Stimulated activated CD8-positive, alpha-beta memory T cell treated with anti-CD3 and anti-CD28 coated beads, Interleukin-12 subunit alpha, Interleukin-12 subunit beta, amount 100 ng/mL, for 24 hours (primary cell): ENCODE measurements around the gene RDH13.
"Not testable (repeated sequence)": the region's sequence is repeated elsewhere in the genome, so short reads cannot be mapped to it uniquely, and the experiment has no call there.

ENCODE experiments used
- DNase-seq: peaks from one replicate; pipeline ENCODE4 v3.0.0-alpha.2; 2020; ENCODE audit errors: extremely low read depth

The RDH13 gene

DNA sequence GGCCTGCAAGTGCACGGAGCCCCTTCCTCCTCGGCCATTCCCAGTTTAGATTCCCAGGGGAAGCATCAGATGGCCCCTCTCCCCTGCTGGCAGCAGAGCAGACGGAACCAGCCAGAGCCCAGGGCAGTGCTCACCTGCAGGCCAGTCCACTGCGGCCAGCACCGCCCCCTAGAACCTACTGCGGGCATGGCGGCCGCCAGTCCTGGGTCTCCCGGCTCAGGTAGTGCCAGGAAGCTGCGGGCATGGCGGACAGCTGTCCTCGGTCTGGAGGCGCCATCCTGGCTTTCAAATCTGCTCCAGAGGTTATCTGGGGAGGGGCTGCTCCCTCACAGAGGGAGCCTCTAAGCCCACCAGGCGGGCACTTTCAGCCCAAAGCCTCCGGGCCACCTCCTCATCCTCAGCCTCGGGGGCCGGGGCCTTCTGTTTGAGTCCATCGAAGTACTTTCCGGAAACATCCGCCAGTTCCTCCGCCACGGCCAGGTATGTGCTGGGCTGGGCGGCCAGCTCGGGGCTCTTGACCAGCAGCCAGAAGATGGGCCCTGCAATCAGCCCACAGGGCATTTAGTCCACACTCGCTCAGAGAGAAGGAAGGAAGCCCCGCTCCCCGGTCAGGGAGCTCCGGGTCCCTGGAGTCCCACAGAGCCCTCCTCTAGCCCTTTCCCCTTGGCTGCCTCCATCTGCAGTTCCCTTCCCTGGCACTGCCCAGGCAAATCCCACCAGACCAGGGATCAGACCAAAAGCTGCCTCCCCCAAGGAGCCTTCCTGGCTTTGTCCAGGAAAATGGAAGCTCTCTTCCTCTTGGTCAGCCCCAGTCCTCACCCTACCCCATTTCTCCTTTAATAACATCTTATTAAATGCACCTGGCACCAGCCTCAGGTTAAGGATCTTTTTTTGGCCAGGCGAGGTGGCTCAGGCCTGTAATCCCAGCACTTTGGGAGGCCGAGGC lies 17.9 kb downstream of the RDH13 start:
- no peak for DNase-seq

GRCh38 chr19:55044286-55044685 lies 18.7 kb downstream of the RDH13 start:
- DNase-seq = no peak

- DNase-seq = no peak
Measured at GRCh38 chr19:55042688-55043087, 20.3 kb downstream of the RDH13 start.

DNA sequence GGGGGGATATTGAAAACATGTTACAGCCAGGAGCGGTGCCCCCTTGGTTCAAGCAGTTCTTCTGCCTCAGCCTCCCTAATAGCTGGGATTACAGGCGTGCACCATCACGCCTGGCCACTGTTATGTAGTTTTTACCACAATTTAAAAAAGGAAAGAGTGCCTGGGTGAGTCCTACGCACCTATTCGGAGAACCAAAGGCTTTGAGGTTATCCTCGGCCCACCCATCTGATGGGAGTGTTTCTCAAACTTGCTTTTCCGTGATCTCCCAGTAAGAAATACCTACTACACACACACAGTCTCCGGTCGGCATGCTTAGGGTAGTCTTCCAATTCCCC lies 20.6 kb downstream of the RDH13 start:
- DNase-seq = no peak

DNA sequence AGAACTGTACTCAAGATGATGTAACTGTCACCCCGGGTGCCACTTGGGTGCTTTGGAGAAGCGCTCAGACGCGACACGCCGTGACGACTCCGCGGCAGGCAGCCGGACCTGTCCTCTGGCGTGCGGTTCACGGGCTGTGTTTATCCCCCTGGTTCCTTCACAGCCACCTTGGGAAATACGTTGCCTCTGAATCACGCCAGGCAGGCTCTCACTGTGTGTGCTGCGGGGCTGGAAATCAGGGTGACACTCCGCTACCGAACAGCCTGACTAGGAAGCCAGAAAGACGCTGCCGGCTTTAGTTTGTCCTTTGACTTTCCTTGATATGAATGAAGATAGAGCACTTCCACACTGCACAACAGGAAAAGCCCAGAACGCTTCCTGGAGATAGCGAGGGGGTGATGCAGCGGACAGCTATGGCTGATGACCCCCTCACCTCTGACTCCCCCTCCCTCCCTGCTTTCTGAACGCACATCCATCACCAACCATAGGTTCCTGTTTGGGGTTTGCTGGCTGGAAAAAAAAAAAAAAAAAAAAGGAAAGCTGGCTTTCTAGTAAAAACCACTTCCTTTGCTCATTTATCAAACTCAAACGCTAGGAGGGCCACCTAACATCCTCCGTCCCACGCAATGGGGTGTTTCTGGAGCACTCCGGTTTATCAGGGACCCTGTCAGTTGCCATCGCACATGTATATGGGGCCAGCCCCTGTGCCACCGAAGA lies 21.2 kb downstream of the RDH13 start:
- no peak for DNase-seq

- no peak for DNase-seq
Measured at GRCh38 chr19:55041244-55041626, 21.7 kb downstream of the RDH13 start.

DNA sequence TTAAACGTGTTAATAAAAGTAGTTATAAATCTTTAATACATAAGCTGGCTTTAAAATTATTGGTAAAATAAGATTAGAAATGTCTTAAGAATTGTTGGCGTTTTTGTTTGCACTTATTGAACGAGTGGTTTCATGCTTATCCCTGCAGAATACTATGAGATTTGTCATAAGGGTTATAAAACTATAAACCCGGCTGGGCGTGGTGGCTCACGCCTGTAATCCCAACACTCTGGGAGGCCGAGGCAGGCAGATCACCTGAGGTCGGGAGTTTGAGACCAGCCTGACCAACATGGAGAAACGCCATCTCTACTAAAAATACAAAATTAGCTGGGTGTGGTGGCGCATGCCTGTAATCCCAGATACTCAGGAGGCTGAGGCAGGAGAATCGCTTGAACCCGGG lies 22.3 kb downstream of the RDH13 start:
- not testable (repeated sequence) for DNase-seq

DNA sequence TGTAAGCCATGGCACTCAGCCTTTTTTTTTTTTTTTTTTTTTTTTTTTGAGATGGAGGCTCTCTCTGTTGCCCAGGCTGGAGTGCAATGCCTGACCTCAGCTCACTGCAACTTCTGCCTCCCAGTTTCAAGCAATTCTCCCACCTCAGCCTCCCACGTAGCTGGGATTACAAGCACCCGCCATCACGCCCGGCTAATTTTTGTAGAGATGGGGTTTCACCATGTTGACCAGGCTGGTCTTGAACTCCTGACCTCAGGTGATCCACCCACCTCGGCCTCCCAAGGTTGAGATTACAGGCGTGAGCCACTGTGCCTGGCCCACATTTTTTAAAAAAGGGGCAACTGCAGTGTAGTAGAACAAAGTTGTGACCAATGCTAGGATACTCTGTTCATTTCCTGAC lies 25.3 kb downstream of the RDH13 start:
- DNase-seq = not testable (repeated sequence)

DNA sequence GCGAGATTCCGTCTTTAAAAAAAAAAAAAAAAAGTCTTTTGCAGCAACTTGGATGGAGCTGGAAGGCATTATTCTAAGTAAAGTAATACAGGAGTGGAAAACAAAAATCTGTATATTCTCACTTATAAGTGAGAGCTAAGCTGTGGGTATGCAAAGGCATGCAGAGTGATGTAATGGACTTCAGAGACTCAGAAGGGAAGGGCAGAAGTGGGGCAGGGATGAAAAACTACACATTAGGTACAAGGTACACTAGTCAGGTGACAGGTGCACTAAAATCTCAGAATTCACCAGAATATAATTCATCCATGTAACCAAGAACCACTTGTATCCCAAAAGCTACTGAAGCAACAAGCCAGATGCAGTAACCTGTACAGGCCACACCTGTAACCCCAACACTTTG lies 26.9 kb downstream of the RDH13 start:
- DNase-seq = no peak

- DNase-seq = no peak
Measured at GRCh38 chr19:55034751-55035150, 28.2 kb downstream of the RDH13 start.

GRCh38 chr19:55032976-55033643 lies 29.8 kb downstream of the RDH13 start:
- not testable (repeated sequence) for DNase-seq

- no peak for DNase-seq
Measured at GRCh38 chr19:55032170-55032800, 30.7 kb downstream of the RDH13 start.

- no peak for DNase-seq
Measured at GRCh38 chr19:55031178-55031577, 31.8 kb downstream of the RDH13 start.

GRCh38 chr19:55028757-55029156 lies 34.2 kb downstream of the RDH13 start:
- no peak for DNase-seq

- DNase-seq = no peak
Measured at GRCh38 chr19:55027472-55028337, 35.2 kb downstream of the RDH13 start.

DNA sequence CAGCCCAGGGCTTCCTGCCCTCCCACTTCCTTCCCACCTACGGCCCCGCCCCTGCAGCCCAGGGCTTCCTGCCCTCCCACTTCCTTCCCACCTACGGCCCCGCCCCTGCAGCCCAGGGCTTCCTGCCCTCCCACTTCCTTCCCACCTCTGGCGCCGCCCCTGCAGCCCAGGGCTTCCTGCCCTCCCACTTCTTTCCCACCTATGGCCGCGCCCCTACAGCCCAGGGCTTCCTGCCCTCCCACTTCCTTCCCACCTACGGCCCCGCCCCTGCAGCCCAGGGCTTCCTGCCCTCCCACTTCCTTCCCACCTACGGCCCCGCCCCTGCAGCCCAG lies 35.8 kb downstream of the RDH13 start:
- not testable (repeated sequence) for DNase-seq

- DNase-seq = no peak
Measured at GRCh38 chr19:55024111-55024510, 38.8 kb downstream of the RDH13 start.

DNA sequence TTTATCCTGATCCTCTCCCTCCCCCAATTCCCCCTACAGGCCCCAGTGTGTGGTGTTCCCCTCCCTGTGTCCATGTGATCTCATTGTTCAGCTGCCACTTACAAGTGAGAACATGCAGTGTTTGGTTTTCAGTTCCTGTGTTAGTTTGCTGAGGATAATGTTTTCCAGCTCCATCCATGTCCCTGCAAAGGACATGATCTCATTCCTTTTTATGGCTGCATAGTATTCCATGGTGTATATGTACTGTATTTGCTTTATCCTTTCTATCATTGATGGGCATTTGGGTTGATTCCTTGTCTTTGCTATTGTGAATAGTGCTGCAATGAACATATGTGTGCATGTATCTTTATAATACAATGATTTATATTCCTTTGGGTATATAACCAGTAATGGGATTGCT lies 42.6 kb downstream of the RDH13 start:
- DNase-seq = not testable (repeated sequence)

- DNase-seq = no peak
Measured at GRCh38 chr19:55018633-55019032, 44.3 kb downstream of the RDH13 start.

DNA sequence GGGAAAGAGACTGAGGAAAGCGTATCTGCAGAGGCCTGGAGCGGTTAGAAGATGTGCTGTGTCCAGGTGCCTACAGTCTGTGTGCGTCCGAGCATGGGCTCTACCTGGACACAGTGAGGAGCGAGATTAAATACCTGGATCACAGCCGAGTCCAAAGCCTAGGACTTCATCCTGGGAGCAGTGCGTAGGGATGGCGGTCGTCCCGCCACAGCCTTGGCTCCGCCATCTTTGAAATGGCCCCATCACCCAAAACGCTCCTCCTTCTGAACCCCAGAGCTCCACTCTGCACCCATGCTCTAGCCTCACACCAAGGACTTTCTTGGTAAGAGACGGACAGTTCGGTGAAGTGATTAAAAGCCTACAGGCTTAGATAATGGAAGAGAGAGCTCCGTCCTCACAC lies 44.7 kb downstream of the RDH13 start:
- DNase-seq = no peak

DNA sequence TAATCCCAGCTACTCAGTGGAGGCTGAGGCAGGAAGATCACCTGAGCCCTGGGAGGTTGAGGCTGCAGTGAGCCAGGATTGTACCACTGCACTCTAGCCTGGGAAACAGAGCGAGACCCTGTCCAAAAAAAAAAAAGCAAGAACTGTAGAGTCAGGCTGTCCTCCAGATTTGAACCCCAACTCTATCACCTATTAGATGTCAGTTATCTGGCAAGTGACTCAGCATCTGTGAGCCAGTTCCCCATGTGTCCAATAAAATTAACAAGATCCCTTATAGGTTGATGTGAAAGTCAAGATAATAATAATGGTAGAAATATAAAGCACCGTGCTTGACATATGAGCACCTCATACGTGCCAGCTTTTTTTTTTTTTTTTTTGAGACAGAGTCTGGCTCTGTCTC lies 46.9 kb downstream of the RDH13 start:
- DNase-seq = no peak
